ENCODE results near the gene TRABD2A.

The TRABD2A gene

GRCh38 chr2:84833481-84834150 lies 47.3 kb downstream of the TRABD2A start:
- no peaks in the 10 kb centered on the region for H3K27me3 ChIP-seq (ENCODE audit: control insufficient read depth, insufficient read depth, low read length)
- no peaks in the 10 kb centered on the region for H3K36me3 ChIP-seq (ENCODE audit: control insufficient read depth, insufficient read depth, low read length)
- H3K27ac ChIP-seq (ENCODE audit: low read depth, low read length): no peak overlapping the region
- H3K9me3 ChIP-seq (ENCODE audit: control insufficient read depth, insufficient read depth, low read depth, low read length): peaks cover 20% of the 10 kb centered on the region; the same call in 1 of the 2 replicates
- H3K9ac ChIP-seq (ENCODE audit: low read length): no peak overlapping the region
- no peak overlapping the region for H3K4me3 ChIP-seq (ENCODE audit: low read depth, low read length)
- peaks cover 15% of the 10 kb centered on the region for H3K4me1 ChIP-seq (ENCODE audit: control insufficient read depth, insufficient read depth, low read length)

DNA sequence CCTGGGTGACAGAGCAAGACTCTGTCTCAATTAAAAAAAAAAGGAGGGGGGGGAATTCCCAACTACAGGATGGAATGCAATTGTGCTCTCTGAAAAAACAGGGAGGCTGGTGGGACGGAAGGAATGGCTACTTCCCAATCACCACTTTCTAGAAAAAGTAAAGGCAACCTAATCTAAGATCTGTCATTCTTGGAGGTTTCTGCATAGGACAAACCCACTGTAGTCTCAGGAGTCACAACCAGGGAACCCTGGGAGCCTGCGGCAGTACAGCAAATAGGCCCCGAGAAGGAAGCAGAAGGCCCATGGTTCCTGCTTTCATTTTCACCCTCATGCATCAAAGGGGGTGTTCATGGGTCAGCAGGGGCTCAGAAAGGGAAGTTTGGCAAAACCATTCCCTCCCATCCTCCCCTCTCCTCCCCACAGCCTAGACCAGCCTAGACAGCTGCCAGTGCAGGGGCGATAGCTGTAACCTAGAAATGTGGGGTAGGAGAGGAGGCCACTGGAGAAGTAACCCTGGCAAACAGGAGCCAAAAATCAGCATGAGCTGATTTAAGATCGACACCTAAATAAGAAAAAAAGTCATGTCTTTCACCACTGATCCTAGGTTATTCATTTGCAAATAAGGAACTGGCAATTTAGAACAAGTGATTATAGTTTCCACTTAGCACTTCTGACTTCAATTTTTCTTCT lies 48.0 kb downstream of the TRABD2A start:
- H3K4me3 ChIP-seq (ENCODE audit: low read depth, low read length): no peak overlapping the region
- H3K27me3 ChIP-seq (ENCODE audit: control insufficient read depth, insufficient read depth, low read length): no peaks in the 10 kb centered on the region
- H3K27ac ChIP-seq (ENCODE audit: low read depth, low read length): no peak overlapping the region
- H3K36me3 ChIP-seq (ENCODE audit: control insufficient read depth, insufficient read depth, low read length): no peaks in the 10 kb centered on the region
- no peak overlapping the region for H3K9ac ChIP-seq (ENCODE audit: low read length)
- peaks cover 15% of the 10 kb centered on the region for H3K4me1 ChIP-seq (ENCODE audit: control insufficient read depth, insufficient read depth, low read length)
- H3K9me3 ChIP-seq (ENCODE audit: control insufficient read depth, insufficient read depth, low read depth, low read length): peaks cover 18% of the 10 kb centered on the region; the same call in 1 of the 2 replicates

- Histone ChIP-seq H3K4me1 (ENCODE audit: control insufficient read depth, insufficient read depth, low read length) (peaks cover 15% of the 10 kb centered on the region), H3K27ac (ENCODE audit: low read depth, low read length) (no peak overlapping the region), H3K4me3 (ENCODE audit: low read depth, low read length) (no peak overlapping the region), H3K36me3 (ENCODE audit: control insufficient read depth, insufficient read depth, low read length) (no peaks in the 10 kb centered on the region), H3K9me3 (ENCODE audit: control insufficient read depth, insufficient read depth, low read depth, low read length) (peaks cover 5% of the 10 kb centered on the region; the same call in 1 of the 2 replicates), H3K27me3 (ENCODE audit: control insufficient read depth, insufficient read depth, low read length) (no peaks in the 10 kb centered on the region), H3K9ac (ENCODE audit: low read length) (no peak overlapping the region)
These were observed 50.0 kb downstream of the TRABD2A start for GRCh38 chr2:84830758-84831500.

DNA sequence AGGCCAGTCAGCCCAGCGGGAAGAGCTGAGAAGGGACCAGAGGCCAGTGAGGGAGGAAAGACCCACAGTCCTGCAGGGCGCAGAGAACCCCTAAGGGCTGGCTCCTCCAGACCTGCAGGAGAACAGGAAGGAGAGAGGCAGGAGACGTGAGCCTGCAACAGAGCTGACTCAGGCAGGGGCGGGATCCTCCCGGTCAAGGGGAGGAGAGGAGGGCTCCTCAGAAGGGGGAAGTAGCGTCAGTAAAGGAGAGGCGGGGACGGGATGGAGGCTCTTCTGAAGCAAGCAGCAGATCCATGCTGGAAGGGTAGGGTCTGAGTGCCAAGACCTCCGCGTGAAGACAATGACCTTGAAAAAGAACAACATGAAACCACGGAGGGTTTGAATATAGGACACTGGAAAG lies 50.8 kb downstream of the TRABD2A start:
- Histone ChIP-seq H3K4me1 (ENCODE audit: control insufficient read depth, insufficient read depth, low read length) (peaks cover 15% of the 10 kb centered on the region), H3K36me3 (ENCODE audit: control insufficient read depth, insufficient read depth, low read length) (no peaks in the 10 kb centered on the region), H3K4me3 (ENCODE audit: low read depth, low read length) (no peak overlapping the region), H3K9ac (ENCODE audit: low read length) (no peak overlapping the region), H3K27me3 (ENCODE audit: control insufficient read depth, insufficient read depth, low read length) (no peaks in the 10 kb centered on the region), H3K27ac (ENCODE audit: low read depth, low read length) (no peak overlapping the region), H3K9me3 (ENCODE audit: control insufficient read depth, insufficient read depth, low read depth, low read length) (no peaks in the 10 kb centered on the region; the same call in 1 of the 2 replicates)

GRCh38 chr2:84829693-84830092 lies 51.2 kb downstream of the TRABD2A start:
- Histone ChIP-seq H3K9me3 (ENCODE audit: control insufficient read depth, insufficient read depth, low read depth, low read length) (no peaks in the 10 kb centered on the region; the same call in 1 of the 2 replicates), H3K36me3 (ENCODE audit: control insufficient read depth, insufficient read depth, low read length) (no peaks in the 10 kb centered on the region), H3K4me1 (ENCODE audit: control insufficient read depth, insufficient read depth, low read length) (peaks cover 15% of the 10 kb centered on the region), H3K27me3 (ENCODE audit: control insufficient read depth, insufficient read depth, low read length) (no peaks in the 10 kb centered on the region), H3K9ac (ENCODE audit: low read length) (no peak overlapping the region), H3K4me3 (ENCODE audit: low read depth, low read length) (no peak overlapping the region), H3K27ac (ENCODE audit: low read depth, low read length) (no peak overlapping the region)

- no peak overlapping the region for H3K4me3 ChIP-seq (ENCODE audit: low read depth, low read length)
- no peak overlapping the region for H3K9ac ChIP-seq (ENCODE audit: low read length)
- no peak overlapping the region for H3K27ac ChIP-seq (ENCODE audit: low read depth, low read length)
- H3K9me3 ChIP-seq (ENCODE audit: control insufficient read depth, insufficient read depth, low read depth, low read length): no peaks in the 10 kb centered on the region
- peaks cover 14% of the 10 kb centered on the region for H3K4me1 ChIP-seq (ENCODE audit: control insufficient read depth, insufficient read depth, low read length)
- H3K36me3 ChIP-seq (ENCODE audit: control insufficient read depth, insufficient read depth, low read length): no peaks in the 10 kb centered on the region
- H3K27me3 ChIP-seq (ENCODE audit: control insufficient read depth, insufficient read depth, low read length): no peaks in the 10 kb centered on the region
These were observed 52.8 kb downstream of the TRABD2A start for GRCh38 chr2:84827978-84828575.

DNA sequence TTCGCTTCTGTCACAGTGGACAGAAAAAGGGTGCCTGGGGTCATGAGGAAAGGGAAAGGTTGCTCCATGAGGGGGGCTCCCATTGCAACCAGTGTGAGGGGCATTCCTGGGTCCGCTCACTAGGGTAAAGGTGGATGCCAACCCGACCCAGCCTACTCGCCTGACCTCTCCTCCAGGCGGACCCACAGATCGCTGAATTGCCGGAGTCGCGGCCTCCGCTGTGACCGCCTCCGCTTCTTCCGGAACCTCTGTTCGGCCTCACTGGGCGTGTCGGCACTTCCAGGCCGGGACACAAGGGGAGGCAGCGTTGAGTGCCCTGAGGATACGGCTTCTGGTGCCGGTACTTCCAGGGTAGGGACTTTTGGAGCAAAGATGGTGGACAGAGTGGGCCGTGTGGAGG lies 57.1 kb downstream of the TRABD2A start:
- Histone ChIP-seq H3K4me1 (ENCODE audit: control insufficient read depth, insufficient read depth, low read length) (no peaks in the 10 kb centered on the region), H3K36me3 (ENCODE audit: control insufficient read depth, insufficient read depth, low read length) (no peaks in the 10 kb centered on the region), H3K4me3 (ENCODE audit: low read depth, low read length) (no peak overlapping the region), H3K27ac (ENCODE audit: low read depth, low read length) (no peak overlapping the region), H3K9ac (ENCODE audit: low read length) (no peak overlapping the region), H3K27me3 (ENCODE audit: control insufficient read depth, insufficient read depth, low read length) (no peaks in the 10 kb centered on the region), H3K9me3 (ENCODE audit: control insufficient read depth, insufficient read depth, low read depth, low read length) (no peaks in the 10 kb centered on the region)

DNA sequence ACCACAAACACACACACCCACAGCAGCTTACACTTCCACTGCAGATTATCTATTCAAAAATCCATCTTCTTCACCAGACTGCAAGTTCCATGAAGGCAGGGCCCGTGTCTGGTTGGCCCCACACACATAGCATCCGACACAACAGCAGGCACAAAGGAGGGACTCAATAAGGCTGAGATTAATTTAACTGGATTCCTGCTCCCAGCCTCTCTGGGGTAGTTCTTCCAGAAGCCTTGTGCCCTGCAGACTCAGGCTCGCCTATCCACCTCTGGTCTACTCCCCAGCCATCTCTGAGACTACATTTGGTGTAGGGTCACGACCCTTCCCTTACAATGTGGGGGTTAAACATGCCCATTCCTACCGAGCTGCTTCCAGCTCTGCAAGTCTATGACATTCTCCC lies 57.7 kb downstream of the TRABD2A start:
- Histone ChIP-seq H3K4me3 (ENCODE audit: low read depth, low read length) (no peak overlapping the region), H3K27ac (ENCODE audit: low read depth, low read length) (no peak overlapping the region), H3K36me3 (ENCODE audit: control insufficient read depth, insufficient read depth, low read length) (no peaks in the 10 kb centered on the region), H3K27me3 (ENCODE audit: control insufficient read depth, insufficient read depth, low read length) (no peaks in the 10 kb centered on the region), H3K9me3 (ENCODE audit: control insufficient read depth, insufficient read depth, low read depth, low read length) (no peaks in the 10 kb centered on the region), H3K4me1 (ENCODE audit: control insufficient read depth, insufficient read depth, low read length) (no peaks in the 10 kb centered on the region), H3K9ac (ENCODE audit: low read length) (no peak overlapping the region)

- H3K9ac ChIP-seq (ENCODE audit: low read length): no peak overlapping the region
- no peak overlapping the region for H3K4me3 ChIP-seq (ENCODE audit: low read depth, low read length)
- no peak overlapping the region for H3K27ac ChIP-seq (ENCODE audit: low read depth, low read length)
- no peaks in the 10 kb centered on the region for H3K27me3 ChIP-seq (ENCODE audit: control insufficient read depth, insufficient read depth, low read length)
- no peaks in the 10 kb centered on the region for H3K4me1 ChIP-seq (ENCODE audit: control insufficient read depth, insufficient read depth, low read length)
- H3K36me3 ChIP-seq (ENCODE audit: control insufficient read depth, insufficient read depth, low read length): no peaks in the 10 kb centered on the region
- H3K9me3 ChIP-seq (ENCODE audit: control insufficient read depth, insufficient read depth, low read depth, low read length): no peaks in the 10 kb centered on the region
These were observed 59.1 kb downstream of the TRABD2A start for GRCh38 chr2:84821806-84822205.

GRCh38 chr2:84817239-84817655 lies 63.6 kb downstream of the TRABD2A start:
- H3K27me3 ChIP-seq (ENCODE audit: control insufficient read depth, insufficient read depth, low read length): no peaks in the 10 kb centered on the region

More at GRCh38 chr2:84817239-84817655, 63.6 kb downstream of the TRABD2A start:
- H3K4me1 ChIP-seq (ENCODE audit: control insufficient read depth, insufficient read depth, low read length): no peaks in the 10 kb centered on the region
- H3K36me3 ChIP-seq (ENCODE audit: control insufficient read depth, insufficient read depth, low read length): no peaks in the 10 kb centered on the region
- no peak overlapping the region for H3K9ac ChIP-seq (ENCODE audit: low read length)
- no peak overlapping the region for H3K27ac ChIP-seq (ENCODE audit: low read depth, low read length)
- H3K9me3 ChIP-seq (ENCODE audit: control insufficient read depth, insufficient read depth, low read depth, low read length): no peaks in the 10 kb centered on the region
- H3K4me3 ChIP-seq (ENCODE audit: low read depth, low read length): no peak overlapping the region
